Spleen (tissue), 11 donors: ENCODE measurements around the gene DLG2. TPM values are rescaled to one million over a fixed set of nuclear protein-coding genes. Genes with fewer than 3 reads are reported as not detected.

Experiments
- DNase-seq: peaks from one replicate; pipeline ENCODE4 v3.0.0-alpha.2; 2020
- H3K27ac ChIP-seq, 8 donors: fragments of 200-600 bp; sonication (generic) in 7 of 8; 1 replicate in 4 of 8; 2 replicates in 4 of 8; pipeline versions ENCODE4 v1.5.0 to v1.8.0; 2016 to 2021; ENCODE audit warnings: inconsistent platforms in 4 of 8, mild to moderate bottlenecking in 4 of 8, moderate library complexity in 1 of 8
- H3K27me3 ChIP-seq, 7 donors: fragments of 200-600 bp; sonication (generic) in 6 of 7; replicated peaks in 1 of 7; 1 replicate in 4 of 7; 2 replicates in 3 of 7; pipeline versions ENCODE4 v1.5.0 to v1.8.0; 2016 to 2021; ENCODE audit warnings: inconsistent platforms in 3 of 7, mild to moderate bottlenecking in 1 of 7
- H3K36me3 ChIP-seq, 6 donors: fragments of 200-600 bp; sonication (generic) in 5 of 6; 1 replicate in 4 of 6; 2 replicates in 2 of 6; pipeline versions ENCODE4 v1.5.0 to v1.8.0; 2016 to 2021; ENCODE audit warnings: inconsistent platforms in 2 of 6
- H3K4me1 ChIP-seq, 6 donors: fragments of 200-600 bp; sonication (generic) in 5 of 6; 1 replicate in 3 of 6; 2 replicates in 3 of 6; pipeline versions ENCODE4 v1.5.0 to v1.8.0; 2016 to 2021; ENCODE audit warnings: inconsistent platforms in 3 of 6
- H3K4me3 ChIP-seq, 8 donors: fragments of 200-600 bp; sonication (generic) in 7 of 8; 1 replicate in 4 of 8; 2 replicates in 4 of 8; pipeline versions ENCODE4 v1.5.0 to v1.8.0; 2016 to 2021; ENCODE audit warnings: inconsistent platforms in 4 of 8, mild to moderate bottlenecking in 4 of 8, moderate library complexity in 2 of 8
- H3K9me3 ChIP-seq, 8 donors: fragments of 200-600 bp; sonication (generic) in 7 of 8; 1 replicate in 4 of 8; 2 replicates in 4 of 8; pipeline versions ENCODE4 v1.5.0 to v1.8.0; 2016 to 2021; ENCODE audit warnings: inconsistent platforms in 4 of 8
- POLR2A ChIP-seq, 3 donors: fragments of 450-650 bp; IDR thresholded peaks; one replicate each; pipeline ENCODE4 v1.5.1; 2017; ENCODE audit warnings: antibody characterized with exemption in 3 of 3, mild to moderate bottlenecking in 1 of 3
- POLR2AphosphoS5 ChIP-seq, 3 donors: sonication (generic); formaldehyde crosslinking; IDR thresholded peaks; one replicate each; pipeline ENCODE4 v1.5.1; 2017; ENCODE audit warnings: antibody characterized with exemption in 3 of 3
- WGBS, 5 donors: extraction: QIAGEN DNeasy Blood & Tissue Kit in 3 of 5; methylation state at CpG; one replicate each; pipeline versions ENCODE4 v1.1.5 to v1.1.7; 2013 to 2018; 5-methylcytosine and 5-hydroxymethylcytosine counted together
- intact Hi-C: fragments of 100-400 bp; cut with DNase I; formaldehyde crosslinking; loops from one replicate; pipeline ENCODE4 v1.15.0; 2023; ENCODE audit warnings: low total_unique reads
- polyA plus RNA-seq, 3 donors: library from polyadenylated mRNA; stranded (reverse); fragments of 200-250 nt; gene quantifications; one replicate each; pipeline ENCODE4 v1.2.1, GENCODE V29; 2013
- total RNA-seq, 7 donors: library from RNA; depleted of rRNA in 3 of 7; stranded (reverse); fragments of >200 nt in 3 of 7; fragmentation: NEBNext Ultra II Directional in 4 of 7; extraction: Animal tissue kit (Norgen Biotek cat#: 25700) in 4 of 7; gene quantifications; one replicate each; pipeline versions ENCODE4 v1.1.0 to v1.2.1, GENCODE V29; 2016 to 2021
- TF ChIP-seq, protein P1 (sequence below), 11 experiments: fragments of 200-600 bp in 7 of 11; fragments of 450-650 bp in 4 of 11; sonication (generic) in 4 of 11; IDR thresholded peaks in 8 of 11; conservative IDR thresholded peaks in 3 of 11; 1 replicate in 7 of 11; 2 replicates in 4 of 11; pipeline versions ENCODE4 v1.4.0 to v1.8.0; 2016 to 2021; ENCODE audit warnings: antibody characterized with exemption in 11 of 11, inconsistent platforms in 4 of 11, mild to moderate bottlenecking in 1 of 11
- donor health status: healthy with polysubstance abuse.
- donor health status: DM: no; HTN: no; CAD: no; lungs with moderate emphysema.
- donor health status: DM: no; HTN: no; CAD: no.
- donor health status: Bipolar disorder and iron deficiency.
- donor health status: healthy.
- donor health status: DM: no; HTN: no; CAD: no.
- donor health status: DM: yes; HTN: yes; CAD: no.

Gene DLG2
- total and polyA plus RNA-seq, 10 donors = 0.43 to 12.7 (median 7.9) TPM

- Histone ChIP-seq H3K27me3 (peaks cover 0 to 6% (median 0%) of the 10 kb centered on the region in 7 donors), H3K4me3 (no peak overlapping the region), H3K27ac (no peak overlapping the region), H3K9me3 (no peaks in the 10 kb centered on the region), H3K4me1 (peaks cover 0 to 5% (median 0%) of the 10 kb centered on the region in 6 donors), H3K36me3 (no peaks in the 10 kb centered on the region)
- DNase-seq = no peak
- TF ChIP-seq, protein P1, sequence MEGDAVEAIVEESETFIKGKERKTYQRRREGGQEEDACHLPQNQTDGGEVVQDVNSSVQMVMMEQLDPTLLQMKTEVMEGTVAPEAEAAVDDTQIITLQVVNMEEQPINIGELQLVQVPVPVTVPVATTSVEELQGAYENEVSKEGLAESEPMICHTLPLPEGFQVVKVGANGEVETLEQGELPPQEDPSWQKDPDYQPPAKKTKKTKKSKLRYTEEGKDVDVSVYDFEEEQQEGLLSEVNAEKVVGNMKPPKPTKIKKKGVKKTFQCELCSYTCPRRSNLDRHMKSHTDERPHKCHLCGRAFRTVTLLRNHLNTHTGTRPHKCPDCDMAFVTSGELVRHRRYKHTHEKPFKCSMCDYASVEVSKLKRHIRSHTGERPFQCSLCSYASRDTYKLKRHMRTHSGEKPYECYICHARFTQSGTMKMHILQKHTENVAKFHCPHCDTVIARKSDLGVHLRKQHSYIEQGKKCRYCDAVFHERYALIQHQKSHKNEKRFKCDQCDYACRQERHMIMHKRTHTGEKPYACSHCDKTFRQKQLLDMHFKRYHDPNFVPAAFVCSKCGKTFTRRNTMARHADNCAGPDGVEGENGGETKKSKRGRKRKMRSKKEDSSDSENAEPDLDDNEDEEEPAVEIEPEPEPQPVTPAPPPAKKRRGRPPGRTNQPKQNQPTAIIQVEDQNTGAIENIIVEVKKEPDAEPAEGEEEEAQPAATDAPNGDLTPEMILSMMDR (IDR thresholded peaks at IDR 0.05 in 8 of 11, conservative IDR thresholded peaks at IDR 0.05 in 3 of 11) = no peak
- TF ChIP-seq POLR2AphosphoS5 (IDR thresholded peaks at IDR 0.05) (no peak), POLR2A (IDR thresholded peaks at IDR 0.05) (no peak)
- WGBS, 5 donors = 79 to 93% (median 87%) methylated on average over 5 of the region's 5 CpGs
- intact Hi-C loops = no loop called here
These were observed 1948.1 kb downstream of the DLG2 start for GRCh38 chr11:83678831-83679584.

DNA sequence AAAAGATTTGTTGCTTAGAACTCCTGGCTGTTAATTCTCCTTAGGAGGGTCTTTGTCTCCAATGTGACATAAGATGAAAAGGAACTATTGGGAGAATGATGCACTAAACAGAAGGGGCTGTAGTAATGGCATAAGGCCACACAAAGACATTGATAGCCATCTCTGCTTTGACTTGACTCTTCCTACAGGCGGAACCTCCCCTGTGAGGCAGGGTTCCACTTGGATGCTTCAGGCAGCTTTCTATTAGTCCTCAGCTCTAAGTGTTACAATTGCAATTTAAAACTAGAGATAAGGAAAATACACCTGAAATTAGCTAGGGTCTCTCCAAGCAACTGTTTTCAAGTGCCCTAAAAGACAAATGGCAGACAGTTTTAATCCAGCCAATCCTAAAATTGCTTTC, 1949.4 kb downstream of the DLG2 start:
- intact Hi-C loops = no loop called here
- Histone ChIP-seq H3K27me3 (peaks cover 0 to 6% (median 0%) of the 10 kb centered on the region in 7 donors), H3K4me1 (peaks cover 0 to 5% (median 0%) of the 10 kb centered on the region in 6 donors), H3K36me3 (no peaks in the 10 kb centered on the region), H3K4me3 (no peak overlapping the region), H3K9me3 (no peaks in the 10 kb centered on the region), H3K27ac (no peak overlapping the region)
- 78 to 94% (median 88%) methylated on average over 1 of the region's 1 CpG for WGBS, 5 donors
- no peak for TF ChIP-seq POLR2A (IDR thresholded peaks at IDR 0.05)
- TF ChIP-seq POLR2AphosphoS5 (IDR thresholded peaks at IDR 0.05) = no peak
- TF ChIP-seq, protein P1 (IDR thresholded peaks at IDR 0.05 in 8 of 11, conservative IDR thresholded peaks at IDR 0.05 in 3 of 11) = no peak
- DNase-seq = no peak

- no peaks in the 10 kb centered on the region for H3K4me1 ChIP-seq
- H3K27me3 ChIP-seq = peaks cover 0 to 5% (median 0%) of the 10 kb centered on the region in 7 donors
- TF ChIP-seq, protein P1 (IDR thresholded peaks at IDR 0.05 in 8 of 11, conservative IDR thresholded peaks at IDR 0.05 in 3 of 11) = no peak
- no peak for TF ChIP-seq POLR2A (IDR thresholded peaks at IDR 0.05)
- no peak for TF ChIP-seq POLR2AphosphoS5 (IDR thresholded peaks at IDR 0.05)
- no peaks in the 10 kb centered on the region for H3K36me3 ChIP-seq
- DNase-seq = no peak
- H3K27ac ChIP-seq = no peak overlapping the region
- intact Hi-C loops = no loop called here
- H3K4me3 ChIP-seq = no peak overlapping the region
- no peaks in the 10 kb centered on the region for H3K9me3 ChIP-seq
These were observed 1951.0 kb downstream of the DLG2 start for GRCh38 chr11:83676056-83676601.

DNA sequence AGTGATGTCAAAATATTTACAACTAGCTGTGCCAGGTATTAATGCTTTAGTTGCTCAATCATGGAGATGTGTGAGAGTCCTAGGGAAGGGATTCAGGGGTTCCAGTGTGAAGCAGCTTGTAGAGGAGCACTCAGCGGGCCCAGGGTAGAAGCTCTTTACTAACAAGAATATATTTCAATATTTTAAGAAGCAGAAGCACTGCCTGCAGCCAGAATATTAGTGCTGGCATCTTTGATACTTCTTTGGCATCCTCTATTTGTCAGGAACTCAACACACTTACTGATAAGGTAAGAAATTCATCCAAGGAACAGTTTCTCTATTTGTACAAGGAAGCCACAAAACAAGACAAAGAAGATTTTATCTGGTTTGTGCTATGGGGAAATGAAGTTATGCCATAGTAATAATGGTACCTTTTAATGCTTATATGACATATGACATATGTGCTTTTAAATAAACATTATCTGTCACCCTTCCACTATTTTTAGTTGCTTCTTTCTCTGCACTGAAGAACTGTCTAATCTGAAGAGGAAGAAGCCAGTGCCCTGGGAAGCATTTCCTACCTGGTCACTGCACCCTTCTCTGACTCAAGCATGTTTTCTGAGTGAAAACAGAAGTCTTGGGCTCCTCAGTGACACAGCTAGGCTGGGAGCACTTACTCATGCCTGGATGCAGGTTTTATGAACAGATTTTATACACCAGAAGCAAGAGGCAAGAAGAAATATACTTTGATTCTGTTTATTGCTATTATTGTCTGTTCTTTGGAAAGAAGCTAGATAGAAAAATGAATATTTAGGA, 1952.8 kb downstream of the DLG2 start:
- no peaks in the 10 kb centered on the region for H3K9me3 ChIP-seq
- DNase-seq = no peak
- no peaks in the 10 kb centered on the region for H3K4me1 ChIP-seq
- intact Hi-C loops = no loop called here
- TF ChIP-seq POLR2AphosphoS5 (IDR thresholded peaks at IDR 0.05) (no peak), POLR2A (IDR thresholded peaks at IDR 0.05) (no peak)
- TF ChIP-seq, protein P1 (IDR thresholded peaks at IDR 0.05 in 8 of 11, conservative IDR thresholded peaks at IDR 0.05 in 3 of 11) = no peak
- WGBS, 5 donors = 77 to 100% (median 89%) methylated on average over 1 of the region's 1 CpG
- no peak overlapping the region for H3K4me3 ChIP-seq
- no peaks in the 10 kb centered on the region for H3K36me3 ChIP-seq
- no peak overlapping the region for H3K27ac ChIP-seq
- no peaks in the 10 kb centered on the region for H3K27me3 ChIP-seq
